Endothelial cell of umbilical vein (primary cell): ENCODE results near the gene FBXO33. TPM values are rescaled to one million over a fixed set of nuclear protein-coding genes. Genes with fewer than 3 reads are reported as not detected.
"Not testable (repeated sequence)": the region's sequence is repeated elsewhere in the genome, so short reads cannot be mapped to it uniquely, and the experiment has no call there.

ENCODE experiments used
- BruUV-seq: library from RNA; stranded (reverse); fragments of 400-500 nt; replicated peaks from 2 replicates; lab custom pipeline; 2021; lab: Mats Ljungman, UMichigan
- CTCF ChIA-PET: fragments of 300-600, 350-600 bp; sonication (Branson Sonifier 250); formaldehyde crosslinking; loops from one replicate; lab custom pipeline; 2021; ENCODE audit warnings: antibody characterized with exemption, inconsistent platforms; lab: Charles Lee
- POLR2A ChIA-PET: fragments of 300-600, 350-600 bp; sonication (Branson Sonifier 250); formaldehyde crosslinking; loops from one replicate; lab custom pipeline; 2021; ENCODE audit warnings: antibody characterized with exemption, inconsistent platforms; lab: Charles Lee
- DNase-seq: peaks from one replicate; pipeline ENCODE4 v3.0.0-alpha.2; 2011; ENCODE audit warnings: low read depth, low spot score
- FAIRE-seq: peaks from 2 replicates; lab custom pipeline; 2011; peaks lifted over from hg19 to GRCh38; lab: Jason Lieb, UNC
- H2AFZ ChIP-seq: 2 replicates; pipeline ENCODE4 v1.6.0; 2012; ENCODE audit warnings: low read depth, low read length, control low read depth, inconsistent platforms
- H3K27ac ChIP-seq: 2 replicates; pipeline ENCODE4 v1.5.1; 2011; ENCODE audit warnings: low read depth, mild to moderate bottlenecking, control low read depth, low read length, moderate library complexity; ENCODE audit not compliant: insufficient read depth
- H3K27me3 ChIP-seq, 2 experiments: 2 replicates each; pipeline versions ENCODE4 v1.6.0 to v1.6.1; 2011; ENCODE audit warnings: low read length in 2 of 2, mixed read lengths in 1 of 2; ENCODE audit not compliant: control insufficient read depth in 2 of 2, insufficient read depth in 2 of 2
- H3K36me3 ChIP-seq, 2 experiments: 2 replicates in 1 of 2; 3 replicates in 1 of 2; pipeline ENCODE4 v1.5.1; 2011; ENCODE audit warnings: low read length in 2 of 2, mild to moderate bottlenecking in 1 of 2, moderate library complexity in 1 of 2; ENCODE audit not compliant: control insufficient read depth in 2 of 2, insufficient read depth in 2 of 2; ENCODE audit errors: extremely low read depth in 1 of 2
- H3K4me1 ChIP-seq: 3 replicates; pipeline ENCODE4 v1.5.1; 2011; ENCODE audit warnings: mild to moderate bottlenecking, low read length; ENCODE audit not compliant: control insufficient read depth, insufficient read depth; ENCODE audit errors: extremely low read depth
- H3K4me2 ChIP-seq: 2 replicates; pipeline ENCODE4 v1.6.1; 2011; ENCODE audit warnings: low read length, control low read depth, mixed read lengths; ENCODE audit not compliant: insufficient read depth
- H3K4me3 ChIP-seq, 3 experiments: fragments of 200-600 bp in 1 of 3; sonication (generic), shearing (Covaris generic) in 1 of 3; replicated peaks in 1 of 3; 2 replicates each; pipeline ENCODE4 v1.5.1; 2011 to 2016; ENCODE audit warnings: control low read depth in 3 of 3, low read length in 3 of 3, mild to moderate bottlenecking in 2 of 3, inconsistent platforms in 1 of 3, low read depth in 1 of 3, moderate library complexity in 1 of 3; ENCODE audit not compliant: insufficient read depth in 1 of 3
- H3K79me2 ChIP-seq: 2 replicates; pipeline ENCODE4 v1.6.0; 2012; ENCODE audit warnings: low read length, inconsistent platforms; ENCODE audit not compliant: control insufficient read depth, insufficient read depth
- H3K9ac ChIP-seq: replicated peaks from 2 replicates; pipeline ENCODE3; 2011; ENCODE audit warnings: low read length, control low read depth; ENCODE audit not compliant: insufficient read depth; ENCODE audit errors: extremely low read depth
- H3K9me1 ChIP-seq: replicated peaks from 3 replicates; pipeline ENCODE4 v1.6.0; 2011; ENCODE audit warnings: mild to moderate bottlenecking, low read length; ENCODE audit not compliant: control insufficient read depth, insufficient read depth; ENCODE audit errors: extremely low read depth
- H3K9me3 ChIP-seq: replicated peaks from 2 replicates; pipeline ENCODE4 v1.5.1; 2012; ENCODE audit warnings: low read length, inconsistent platforms; ENCODE audit not compliant: control insufficient read depth, insufficient read depth
- H4K20me1 ChIP-seq: replicated peaks from 2 replicates; pipeline ENCODE3; 2011; ENCODE audit warnings: mild to moderate bottlenecking, low read length; ENCODE audit not compliant: control insufficient read depth, insufficient read depth; ENCODE audit errors: extremely low read depth
- CTCF ChIP-seq, 2 donors: IDR thresholded peaks; 1 replicate in 1 of 2; 2 replicates in 1 of 2; pipeline ENCODE4 v1.5.1; 2011; ENCODE audit warnings: low read length in 2 of 2, mild to moderate bottlenecking in 2 of 2, moderate library complexity in 2 of 2, control low read depth in 1 of 2, inconsistent platforms in 1 of 2, low read depth in 1 of 2; ENCODE audit not compliant: insufficient read depth in 1 of 2; ENCODE audit errors: extremely low read depth in 1 of 2
- EZH2 ChIP-seq: IDR thresholded peaks from 2 replicates; pipeline ENCODE4 v1.6.1; 2012; ENCODE audit warnings: borderline replicate concordance, low read depth, mild to moderate bottlenecking, moderate library complexity, low read length, inconsistent platforms; ENCODE audit not compliant: severe bottlenecking
- FOS ChIP-seq: IDR thresholded peaks from 2 replicates; pipeline ENCODE4 v1.6.1; 2011; ENCODE audit warnings: mild to moderate bottlenecking, low read length, moderate library complexity, borderline replicate concordance; ENCODE audit not compliant: insufficient read depth
- GATA2 ChIP-seq: IDR thresholded peaks from 2 replicates; pipeline ENCODE4 v1.7.0; 2011; ENCODE audit warnings: low read depth, mild to moderate bottlenecking, moderate library complexity, mixed read lengths, low read length; ENCODE audit not compliant: insufficient read length, insufficient read depth
- JUN ChIP-seq: IDR thresholded peaks from 2 replicates; pipeline ENCODE4 v1.6.1; 2011; ENCODE audit warnings: borderline replicate concordance, low read depth; ENCODE audit not compliant: insufficient read length, insufficient read depth
- MAX ChIP-seq: IDR thresholded peaks from 2 replicates; pipeline ENCODE4 v1.6.1; 2011; ENCODE audit not compliant: insufficient read depth, insufficient read length
- MYC ChIP-seq: IDR thresholded peaks from one replicate; pipeline ENCODE4 v1.6.1; 2011; ENCODE audit warnings: mild to moderate bottlenecking, low read depth, low read length
- POLR2A ChIP-seq: IDR thresholded peaks from 2 replicates; pipeline ENCODE4 v1.6.1; 2012; ENCODE audit warnings: low read depth, mild to moderate bottlenecking, control low read depth, low read length
- POLR2AphosphoS5 ChIP-seq: IDR thresholded peaks from 2 replicates; pipeline ENCODE4 v1.6.1; 2012; ENCODE audit warnings: low read depth, mild to moderate bottlenecking, control low read depth, low read length, moderate library complexity; ENCODE audit not compliant: insufficient read depth
- dilution Hi-C: fragments of 300-500 bp; cut with MboI; formaldehyde crosslinking; loops from one replicate; pipeline ENCODE4 v1.15.0; 2019; ENCODE audit warnings: low sequenced_read_pairs; ENCODE audit not compliant: extremely low pct_ligation_motif_present
- intact Hi-C: fragments of 100-400 bp; cut with micrococcal nuclease; formaldehyde crosslinking; loops from one replicate; pipeline ENCODE4 v1.10.0; 2022
- polyA plus RNA-seq, 4 experiments: library from polyadenylated mRNA; depleted of rRNA in 3 of 4; stranded (reverse) in 3 of 4; unstranded in 1 of 4; fragments of >200 nt; gene quantifications; 2 replicates each; pipeline versions ENCODE4 v1.2.1 to v1.2.3, GENCODE V29; 2011 to 2012; ENCODE audit warnings: missing spikeins in 1 of 4
- total RNA-seq: library from RNA; stranded (reverse); gene quantifications from 2 replicates; pipeline ENCODE4 v1.2.3, GENCODE V29; 2021

The FBXO33 gene
- total and polyA plus RNA-seq, 2 donors (not counting 3 experiments of a cell fraction or from before 2014, with no cell fraction given): 4.2 to 5.0 TPM

DNA sequence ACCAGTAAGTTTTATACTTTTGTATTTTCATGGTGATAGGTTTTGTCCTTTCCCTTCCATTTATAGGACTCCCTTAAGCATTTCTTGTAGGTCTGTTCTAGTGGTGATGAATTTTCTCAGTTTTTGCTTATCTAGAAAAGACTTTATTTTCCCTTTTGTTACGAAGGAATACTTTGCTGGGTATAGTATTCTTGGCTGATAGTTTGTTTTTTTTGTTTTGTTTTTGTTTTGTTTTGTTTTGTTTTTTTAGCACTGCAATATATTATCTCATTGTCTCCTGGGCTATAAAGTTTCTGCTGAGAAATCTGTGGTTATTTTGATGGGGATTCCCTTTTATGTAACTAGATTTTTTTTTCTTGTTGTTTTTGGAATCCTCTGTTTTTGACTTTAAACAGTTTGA lies 67.7 kb downstream of the FBXO33 start:
- intact Hi-C loops: no loop called here
- Histone ChIP-seq H3K9me3 (no peaks in the 10 kb centered on the region), H3K4me2 (no peak overlapping the region), H3K4me3 (no peak overlapping the region), H3K4me1 (no peaks in the 10 kb centered on the region), H2AFZ (no peak overlapping the region), H3K9me1 (no peaks in the 10 kb centered on the region), H3K27ac (no peak overlapping the region), H4K20me1 (no peaks in the 10 kb centered on the region), H3K36me3 (no peaks in the 10 kb centered on the region), H3K9ac (no peak overlapping the region), H3K79me2 (no peaks in the 10 kb centered on the region), H3K27me3 (no peaks in the 10 kb centered on the region)
- POLR2A ChIA-PET: no interaction called here
- dilution Hi-C loops: no loop called here
- CTCF ChIA-PET: no interaction called here
- FAIRE-seq (no peak), DNase-seq (no peak)
- BruUV-seq: no TSS peak
- no peak for TF ChIP-seq POLR2A
- no peak for TF ChIP-seq GATA2
- TF ChIP-seq POLR2AphosphoS5: no peak
- TF ChIP-seq CTCF (IDR thresholded peaks at IDR 0.05; ENCODE audit: extremely low read depth in 1 of 2, insufficient read depth in 1 of 2, low read depth in 1 of 2, low read length in 2 of 2): no peak
- TF ChIP-seq EZH2: no peak
- no peak for TF ChIP-seq JUN
- TF ChIP-seq MYC: no peak
- no peak for TF ChIP-seq MAX
- no peak for TF ChIP-seq FOS

DNA sequence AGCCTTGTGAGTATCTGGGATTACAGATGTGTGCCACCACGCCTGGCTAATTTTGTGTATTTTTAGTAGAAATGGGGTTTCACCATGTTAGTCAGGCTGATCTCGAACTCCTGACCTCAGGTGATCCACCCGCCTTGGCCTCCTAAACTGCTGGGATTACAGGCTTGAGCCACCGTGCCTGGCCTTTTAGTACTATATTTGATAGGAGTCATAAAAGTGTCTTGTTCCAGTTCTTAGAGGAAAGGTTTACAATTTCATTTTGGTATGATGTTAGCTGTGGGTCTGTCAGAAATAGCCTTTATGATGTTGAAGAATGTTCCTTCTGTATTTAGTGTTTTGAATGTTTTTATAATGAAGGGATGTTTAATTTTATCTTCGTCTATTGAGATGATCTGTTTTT lies 70.7 kb downstream of the FBXO33 start:
- H3K9ac ChIP-seq, DNase-seq, BruUV-seq, H3K36me3 ChIP-seq, H3K79me2 ChIP-seq, H3K27ac ChIP-seq, POLR2A ChIA-PET, H3K4me1 ChIP-seq, H3K9me1 ChIP-seq, FAIRE-seq, H3K4me2 ChIP-seq, H4K20me1 ChIP-seq, intact Hi-C loops, dilution Hi-C loops, H3K27me3 ChIP-seq, H2AFZ ChIP-seq, H3K4me3 ChIP-seq, H3K9me3 ChIP-seq: not testable (repeated sequence)
- CTCF ChIA-PET: interaction anchor here (0.7 kb wide), 1 partner anchor 262 kb away, joined by 3 read pairs; no protein-coding TSS in a partner anchor
